Activated CD4-positive, alpha-beta T cell treated with anti-CD3 and anti-CD28 coated beads for 36 hours (primary cell): ENCODE data around the gene MAPK8IP3. TPM values are rescaled to one million over a fixed set of nuclear protein-coding genes. Genes with fewer than 3 reads are reported as not detected.
"Not testable (repeated sequence)": the region's sequence is repeated elsewhere in the genome, so short reads cannot be mapped to it uniquely, and the experiment has no call there.

ENCODE experiments used
- ATAC-seq: fragments of 200-7000 bp; cut with Tn5 transposase; one replicate; pipeline ENCODE4 v1.10.0; 2021; ENCODE audit warnings: mild to moderate bottlenecking, moderate library complexity
- CTCF ChIA-PET: fragments of 350-600 bp; sonication (Branson Sonifier 250); formaldehyde crosslinking; loops from one replicate; lab custom pipeline; 2021; ENCODE audit warnings: antibody characterized with exemption; lab: Charles Lee
- POLR2A ChIA-PET: fragments of 350-600 bp; sonication (Branson Sonifier 250); formaldehyde crosslinking; loops from one replicate; lab custom pipeline; 2021; ENCODE audit warnings: antibody characterized with exemption, inconsistent platforms; lab: Charles Lee
- DNase-seq: peaks from one replicate; pipeline ENCODE4 v3.0.0-alpha.2; 2020
- H3K27ac Mint-ChIP-seq: one replicate; pipeline ENCODE4 v1.8.0; 2021; ENCODE audit warnings: mixed read lengths
- H3K27me3 Mint-ChIP-seq: one replicate; pipeline ENCODE4 v1.8.0; 2021; ENCODE audit warnings: mixed read lengths
- H3K36me3 Mint-ChIP-seq: one replicate; pipeline ENCODE4 v1.8.0; 2021; ENCODE audit warnings: low read depth, mixed read lengths
- H3K4me1 Mint-ChIP-seq: one replicate; pipeline ENCODE4 v1.8.0; 2021; ENCODE audit warnings: mixed read lengths
- H3K4me3 Mint-ChIP-seq: one replicate; pipeline ENCODE4 v1.8.0; 2021; ENCODE audit warnings: mild to moderate bottlenecking, moderate library complexity, mixed read lengths
- H3K9me3 Mint-ChIP-seq: one replicate; pipeline ENCODE4 v1.8.0; 2021; ENCODE audit warnings: low read depth, mixed read lengths
- intact Hi-C, 2 experiments: fragments of 100-400 bp; cut with DNase I in 1 of 2; cut with micrococcal nuclease in 1 of 2; formaldehyde crosslinking; loops; one replicate each; pipeline versions ENCODE4 v1.14.2 to v1.15.1; 2022 to 2024; cut with DNase I, micrococcal nuclease
- total RNA-seq, 2 experiments: library from RNA; stranded (reverse); gene quantifications; one replicate each; pipeline ENCODE4 v1.2.3, GENCODE V29; 2021

Gene MAPK8IP3
- total RNA-seq, 2 experiments from 2014 or later, result 56.7 to 57.6 TPM

GRCh38 chr16:1713331-1713730, 7.3 kb downstream of the MAPK8IP3 start:
- H3K4me1 Mint-ChIP-seq, result peaks cover 29% of the 10 kb centered on the region
- CTCF ChIA-PET, result interaction anchor here (0.6 kb wide), 1 partner anchor 724 kb away, joined by 3 read pairs; no protein-coding TSS in a partner anchor
- no peaks in the 10 kb centered on the region for H3K9me3 Mint-ChIP-seq
- intact Hi-C loops, result no loop called here
- H3K27me3 Mint-ChIP-seq, result no peaks in the 10 kb centered on the region
- H3K27ac Mint-ChIP-seq, result no peak overlapping the region
- POLR2A ChIA-PET, result no interaction called here
- ATAC-seq, result no peak
- H3K36me3 Mint-ChIP-seq, result peaks cover 1% of the 10 kb centered on the region
- H3K4me3 Mint-ChIP-seq, result no peak overlapping the region
- no peak for DNase-seq

- peaks cover 1% of the 10 kb centered on the region for H3K36me3 Mint-ChIP-seq
- H3K27ac Mint-ChIP-seq, result no peak overlapping the region
- peaks cover 28% of the 10 kb centered on the region for H3K4me1 Mint-ChIP-seq
- H3K9me3 Mint-ChIP-seq, result no peaks in the 10 kb centered on the region
- ChIA-PET CTCF (interaction anchor here (0.6 kb wide), 1 partner anchor 723 kb away, joined by 3 read pairs; no protein-coding TSS in a partner anchor), POLR2A (no interaction called here)
- intact Hi-C loops, result no loop called here
- no peaks in the 10 kb centered on the region for H3K27me3 Mint-ChIP-seq
- no peak overlapping the region for H3K4me3 Mint-ChIP-seq
- ATAC-seq (no peak), DNase-seq (no peak)
Measured at GRCh38 chr16:1713933-1714332, 7.9 kb downstream of the MAPK8IP3 start.

GRCh38 chr16:1715220-1715619, 9.2 kb downstream of the MAPK8IP3 start:
- ChIA-PET POLR2A (no interaction called here), CTCF (no interaction called here)
- ATAC-seq (no peak), DNase-seq (no peak)
- Mint-ChIP-seq H3K4me3 (no peak overlapping the region), H3K36me3 (peaks cover under 1% of the 10 kb centered on the region), H3K9me3 (no peaks in the 10 kb centered on the region), H3K27me3 (no peaks in the 10 kb centered on the region), H3K27ac (no peak overlapping the region), H3K4me1 (peaks cover 26% of the 10 kb centered on the region)
- intact Hi-C loops, result loop anchor here in 1 of 2 experiments (5.0 kb wide), 1 partner anchor 38 kb away; the partner anchor contains the start of gene JPT2

DNA sequence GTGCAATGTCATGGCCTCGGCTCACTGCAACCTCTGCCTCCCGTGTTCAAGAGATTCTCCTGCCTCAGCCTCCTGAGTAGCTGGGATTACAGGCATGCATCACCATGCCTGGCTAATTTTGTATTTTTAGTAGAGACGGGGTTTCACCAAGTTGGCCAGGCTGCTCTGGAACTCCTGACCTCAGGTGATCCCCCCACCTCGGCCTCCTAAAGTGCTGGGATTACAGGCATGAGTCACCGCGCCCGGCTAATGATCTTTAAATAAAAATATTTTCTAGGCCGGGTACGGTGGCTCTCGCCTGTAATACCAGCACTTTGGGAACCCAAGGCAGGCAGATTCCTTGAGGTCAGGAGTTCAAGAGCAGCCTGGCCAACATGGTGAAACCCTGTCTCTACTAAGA, 12.2 kb downstream of the MAPK8IP3 start:
- not testable (repeated sequence) for H3K9me3 Mint-ChIP-seq, H3K27me3 Mint-ChIP-seq, ATAC-seq, H3K36me3 Mint-ChIP-seq, DNase-seq, H3K4me3 Mint-ChIP-seq, H3K27ac Mint-ChIP-seq
- peaks cover 29% of the 10 kb centered on the region for H3K4me1 Mint-ChIP-seq
- intact Hi-C loops, result loop anchor here in 1 of 2 experiments (5.0 kb wide), 1 partner anchor 41 kb away; the partner anchor contains the start of gene JPT2
- CTCF ChIA-PET, result interaction anchor here (0.6 kb wide), 1 partner anchor 503 kb away, joined by 3 read pairs; no protein-coding TSS in a partner anchor
- POLR2A ChIA-PET, result interaction anchor here (0.6 kb wide), 1 partner anchor 12 kb away, joined by 6 read pairs; no protein-coding TSS in a partner anchor

DNA sequence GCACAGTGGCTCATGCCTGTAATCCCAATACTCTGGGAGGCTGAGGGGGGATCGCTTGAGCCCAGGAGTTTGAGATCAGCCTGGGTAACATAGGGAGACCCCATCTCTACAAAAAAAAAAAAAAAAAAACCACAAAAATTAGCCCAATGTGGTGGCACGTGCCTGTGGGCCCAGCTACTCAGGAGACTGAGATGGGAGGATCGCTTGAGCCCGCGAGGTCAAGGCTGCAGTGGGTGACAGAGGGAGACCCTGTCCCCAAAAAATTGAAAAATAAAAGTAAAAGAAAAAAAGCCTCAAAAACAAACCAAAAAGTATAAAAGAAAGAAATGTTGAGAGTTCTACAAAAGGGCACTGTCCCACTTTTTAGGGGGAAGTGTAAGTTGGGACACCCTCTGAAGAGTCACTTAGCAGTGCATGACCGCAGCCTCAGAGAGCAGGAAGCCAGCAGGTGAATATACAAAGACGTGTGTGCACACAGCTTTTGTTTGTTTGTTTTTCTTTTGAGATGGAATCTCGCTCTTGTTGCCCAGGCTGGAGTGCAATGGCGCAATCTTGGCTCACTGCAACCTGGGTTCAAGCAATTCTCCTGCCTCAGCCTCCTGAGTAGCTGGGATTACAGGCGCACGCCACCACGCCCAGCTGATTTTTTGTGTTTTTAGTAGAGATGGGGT, 13.7 kb downstream of the MAPK8IP3 start:
- ATAC-seq, H3K4me3 Mint-ChIP-seq, H3K36me3 Mint-ChIP-seq, CTCF ChIA-PET, H3K27ac Mint-ChIP-seq, H3K27me3 Mint-ChIP-seq, H3K9me3 Mint-ChIP-seq, POLR2A ChIA-PET: not testable (repeated sequence)
- H3K4me1 Mint-ChIP-seq, result peaks cover 29% of the 10 kb centered on the region
- intact Hi-C loops, result loop anchor here in 1 of 2 experiments (5.0 kb wide), 1 partner anchor 42 kb away; the partner anchor contains the start of gene JPT2
- DNase-seq, result peak; percentile 17

DNA sequence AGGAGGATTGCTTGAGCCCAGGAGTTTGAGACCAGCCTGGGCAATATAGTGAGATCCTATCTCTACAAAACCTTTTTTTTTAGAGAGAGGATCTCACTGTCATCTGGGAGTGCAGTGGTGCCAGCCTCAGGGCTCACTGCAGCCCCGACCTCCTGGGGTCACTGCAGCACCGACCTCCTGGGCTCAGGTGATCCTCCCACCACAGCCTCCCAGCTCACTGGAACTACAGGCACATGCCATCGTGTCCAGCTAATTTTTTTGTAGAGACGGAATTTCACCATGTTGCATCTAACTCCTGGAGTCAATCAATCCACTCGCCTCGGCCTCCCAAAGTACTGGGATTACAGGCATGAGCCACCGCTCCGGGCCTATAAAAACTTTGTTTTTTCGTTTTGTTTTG, 15.4 kb downstream of the MAPK8IP3 start:
- peaks cover 7% of the 10 kb centered on the region for H3K36me3 Mint-ChIP-seq
- no peak for ATAC-seq
- no peak overlapping the region for H3K27ac Mint-ChIP-seq
- ChIA-PET POLR2A (interaction anchor here (0.7 kb wide), 1 partner anchor 14 kb away, joined by 3 read pairs; no protein-coding TSS in a partner anchor), CTCF (no interaction called here)
- H3K9me3 Mint-ChIP-seq, result no peaks in the 10 kb centered on the region
- intact Hi-C loops, result no loop called here
- no peaks in the 10 kb centered on the region for H3K27me3 Mint-ChIP-seq
- H3K4me3 Mint-ChIP-seq, result no peak overlapping the region
- H3K4me1 Mint-ChIP-seq, result peaks cover 29% of the 10 kb centered on the region
- no peak for DNase-seq

- Mint-ChIP-seq H3K36me3 (peaks cover 13% of the 10 kb centered on the region), H3K4me3 (no peak overlapping the region), H3K27ac (no peak overlapping the region), H3K9me3 (no peaks in the 10 kb centered on the region), H3K27me3 (no peaks in the 10 kb centered on the region), H3K4me1 (peaks cover 28% of the 10 kb centered on the region)
- intact Hi-C loops, result no loop called here
- ATAC-seq (peak; percentile 48), DNase-seq (peak; percentile 63)
- CTCF ChIA-PET, result interaction anchor here (0.7 to 1.4 kb wide), 7 partner anchors 9 to 429 kb away, joined by 3 to 9 read pairs (median 4); partner anchors contain the start of genes JPT2, NUBP2 and SPSB3
- POLR2A ChIA-PET, result no interaction called here
Measured at GRCh38 chr16:1723450-1724147, 17.6 kb downstream of the MAPK8IP3 start.

DNA sequence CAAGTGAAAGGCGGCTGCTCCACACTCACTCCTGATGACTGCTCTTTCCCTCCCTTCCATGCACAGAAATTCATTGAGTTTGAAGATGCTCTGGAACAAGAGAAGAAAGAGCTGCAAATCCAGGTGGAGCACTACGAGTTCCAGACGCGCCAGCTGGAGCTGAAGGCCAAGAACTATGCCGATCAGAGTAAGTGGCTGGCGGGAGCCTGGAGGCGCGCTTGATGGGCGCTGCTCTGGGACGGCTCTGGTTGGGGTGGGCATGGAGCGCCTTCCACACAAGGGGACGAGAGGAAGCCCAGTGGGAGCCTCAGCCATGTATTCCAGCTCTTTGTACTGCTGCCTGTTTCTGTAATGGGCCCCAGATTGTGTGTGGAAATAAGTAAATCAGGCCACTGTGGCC, 18.5 kb downstream of the MAPK8IP3 start:
- Mint-ChIP-seq H3K4me1 (peaks cover 22% of the 10 kb centered on the region), H3K36me3 (peaks cover 18% of the 10 kb centered on the region), H3K9me3 (no peaks in the 10 kb centered on the region), H3K27ac (no peak overlapping the region), H3K27me3 (no peaks in the 10 kb centered on the region), H3K4me3 (no peak overlapping the region)
- ChIA-PET CTCF (interaction anchor here (0.7 to 1.4 kb wide), 4 partner anchors 8 to 47 kb away, joined by 3 to 9 read pairs (median 5); partner anchors contain the start of gene JPT2), POLR2A (no interaction called here)
- ATAC-seq, result no peak
- intact Hi-C loops, result no loop called here
- no peak for DNase-seq

GRCh38 chr16:1726661-1727502, 20.9 kb downstream of the MAPK8IP3 start:
- no peaks in the 10 kb centered on the region for H3K9me3 Mint-ChIP-seq
- no peak overlapping the region for H3K4me3 Mint-ChIP-seq
- DNase-seq (no peak), ATAC-seq (no peak)
- H3K27ac Mint-ChIP-seq, result no peak overlapping the region
- intact Hi-C loops, result no loop called here
- ChIA-PET CTCF (interaction anchor here (0.7 to 0.8 kb wide), 2 partner anchors 27 to 56 kb away, joined by 3 read pairs; partner anchors contain the start of genes NUBP2 and SPSB3), POLR2A (no interaction called here)
- peaks cover 15% of the 10 kb centered on the region for H3K36me3 Mint-ChIP-seq
- peaks cover 18% of the 10 kb centered on the region for H3K4me1 Mint-ChIP-seq
- no peaks in the 10 kb centered on the region for H3K27me3 Mint-ChIP-seq

- ATAC-seq (no peak), DNase-seq (no peak)
- H3K4me1 Mint-ChIP-seq, result peaks cover 9% of the 10 kb centered on the region
- H3K4me3 Mint-ChIP-seq, result no peak overlapping the region
- H3K27me3 Mint-ChIP-seq, result no peaks in the 10 kb centered on the region
- ChIA-PET CTCF (no interaction called here), POLR2A (no interaction called here)
- intact Hi-C loops, result no loop called here
- H3K9me3 Mint-ChIP-seq, result no peaks in the 10 kb centered on the region
- peaks cover 15% of the 10 kb centered on the region for H3K36me3 Mint-ChIP-seq
- H3K27ac Mint-ChIP-seq, result no peak overlapping the region
Measured at GRCh38 chr16:1727651-1728624, 21.9 kb downstream of the MAPK8IP3 start.
